HG03025 (cell line): Measurements from ENCODE around the gene XKR3.
"Not testable (repeated sequence)": the region's sequence is repeated elsewhere in the genome, so short reads cannot be mapped to it uniquely, and the experiment has no call there.

ENCODE experiments used
- ATAC-seq: cut with Tn5 transposase; IDR thresholded peaks from one replicate; pipeline ENCODE4 v1.9.1; 2021; ENCODE audit warnings: mild to moderate bottlenecking, moderate library complexity; ENCODE audit not compliant: unreplicated experiment, low FRiP score

Gene XKR3

GRCh38 chr22:16807109-16807508, 18.1 kb downstream of the XKR3 start:
- ATAC-seq, result no peak

- no peak for ATAC-seq
Observed at GRCh38 chr22:16806401-16806800, 18.8 kb downstream of the XKR3 start.

DNA sequence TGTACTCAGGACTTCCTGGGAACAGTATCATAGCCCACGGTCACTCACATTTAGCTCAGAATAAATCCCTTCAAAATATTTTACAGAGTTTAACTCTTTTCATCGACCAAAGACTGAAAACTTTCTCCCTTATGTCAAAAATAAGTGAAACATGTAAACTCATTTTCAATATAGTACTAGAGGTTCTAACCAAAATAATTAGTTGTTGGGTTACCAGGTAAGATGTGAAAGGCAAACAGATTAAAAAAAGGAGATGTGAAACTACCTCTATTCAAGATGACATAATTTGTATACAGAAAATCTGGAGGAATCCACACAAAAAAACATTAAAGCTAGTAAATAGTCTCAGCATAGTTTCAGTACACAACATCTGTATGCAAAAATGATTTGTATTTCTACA, 20.3 kb downstream of the XKR3 start:
- ATAC-seq, result no peak

- no peak for ATAC-seq
Observed at GRCh38 chr22:16803255-16803917, 21.8 kb downstream of the XKR3 start.

- no peak for ATAC-seq
Observed at GRCh38 chr22:16801571-16801970, 23.6 kb downstream of the XKR3 start.

- ATAC-seq, result no peak
Observed at GRCh38 chr22:16801088-16801487, 24.1 kb downstream of the XKR3 start.

DNA sequence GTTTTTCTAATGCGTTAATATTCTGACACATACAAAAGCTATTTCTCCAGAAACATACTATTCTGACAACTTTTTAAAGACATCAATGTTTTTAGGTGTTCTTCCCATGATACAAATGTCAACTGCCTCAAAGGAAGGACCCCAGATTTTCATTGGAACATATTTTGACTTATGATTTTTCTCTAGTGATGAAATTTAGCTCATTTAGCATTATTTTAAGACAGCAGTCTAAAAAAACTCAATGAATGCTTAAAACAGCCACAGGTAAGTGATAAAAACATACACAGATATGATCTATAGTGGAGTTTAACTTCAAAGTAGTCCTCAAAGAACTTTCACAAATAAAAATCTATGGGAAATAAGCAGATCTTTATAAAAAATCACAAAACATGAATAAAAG, 24.9 kb downstream of the XKR3 start:
- no peak for ATAC-seq

DNA sequence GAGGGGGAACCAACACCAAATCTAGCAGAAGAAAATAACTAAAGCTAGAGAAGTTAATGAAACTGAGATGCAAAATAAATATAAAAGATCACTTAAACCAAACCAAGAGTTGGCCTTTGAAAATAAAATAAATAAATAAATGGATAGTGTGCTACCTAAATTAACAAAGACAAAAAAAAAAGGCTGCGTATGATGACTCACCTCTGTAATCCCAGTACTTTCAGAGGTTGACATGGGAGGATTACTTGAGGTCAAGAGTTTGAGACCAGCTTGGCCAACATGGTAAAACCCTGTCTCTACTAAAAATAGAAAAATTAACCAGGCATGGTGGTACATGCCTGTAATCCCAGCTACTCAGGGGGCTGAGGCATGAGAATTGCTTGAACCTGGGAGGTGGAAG, 29.7 kb downstream of the XKR3 start:
- not testable (repeated sequence) for ATAC-seq

DNA sequence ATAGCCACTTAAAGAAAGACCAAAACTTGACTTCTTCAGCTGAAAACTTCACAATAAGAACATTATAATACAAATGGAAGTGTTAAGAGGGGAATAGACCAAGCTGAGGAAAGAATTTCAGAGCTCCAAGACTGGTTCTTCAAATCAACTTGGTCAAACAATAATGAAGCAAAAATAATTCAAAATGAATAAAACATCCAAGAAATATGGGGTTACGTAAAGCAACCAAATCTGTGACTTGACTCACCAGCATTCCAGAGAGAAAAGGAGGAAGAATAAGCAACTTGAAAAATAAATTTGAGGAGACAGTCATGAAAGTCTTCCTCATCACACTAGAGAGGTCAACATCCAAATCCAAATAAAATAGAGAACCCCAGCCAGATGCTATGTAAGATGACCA, 31.4 kb downstream of the XKR3 start:
- ATAC-seq, result no peak

- ATAC-seq, result no peak
Observed at GRCh38 chr22:16789860-16790493, 35.2 kb downstream of the XKR3 start.

GRCh38 chr22:16783930-16784354, 41.3 kb downstream of the XKR3 start:
- no peak for ATAC-seq

- ATAC-seq, result no peak
Observed at GRCh38 chr22:16783453-16783852, 41.8 kb downstream of the XKR3 start.

DNA sequence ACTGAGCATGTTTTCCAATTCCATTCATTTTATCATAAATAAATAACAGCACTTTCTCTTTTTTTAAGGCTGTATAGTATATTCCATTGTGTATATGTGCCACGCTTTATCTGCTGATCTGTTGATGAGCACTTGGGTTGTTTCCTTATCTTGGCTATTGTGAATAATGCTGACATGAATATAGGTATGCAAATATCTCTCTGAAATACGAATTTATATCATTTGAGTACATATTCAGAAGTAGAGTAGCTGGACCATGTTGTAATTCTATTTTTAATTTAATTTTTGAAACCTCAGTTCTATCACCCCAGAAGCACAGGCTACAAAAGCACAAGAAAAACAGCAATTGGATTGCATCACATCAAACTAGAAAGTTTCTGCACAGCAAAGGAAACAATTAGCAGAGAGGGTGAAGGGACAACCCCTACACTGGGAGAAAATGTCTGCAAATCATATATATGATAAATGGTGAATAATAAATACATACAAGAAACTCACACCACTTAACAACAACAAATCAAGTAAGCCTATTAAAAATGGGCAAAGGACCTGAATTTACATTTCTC, 43.4 kb downstream of the XKR3 start:
- no peak for ATAC-seq

- no peak for ATAC-seq
Observed at GRCh38 chr22:16781074-16781763, 44.0 kb downstream of the XKR3 start.

DNA sequence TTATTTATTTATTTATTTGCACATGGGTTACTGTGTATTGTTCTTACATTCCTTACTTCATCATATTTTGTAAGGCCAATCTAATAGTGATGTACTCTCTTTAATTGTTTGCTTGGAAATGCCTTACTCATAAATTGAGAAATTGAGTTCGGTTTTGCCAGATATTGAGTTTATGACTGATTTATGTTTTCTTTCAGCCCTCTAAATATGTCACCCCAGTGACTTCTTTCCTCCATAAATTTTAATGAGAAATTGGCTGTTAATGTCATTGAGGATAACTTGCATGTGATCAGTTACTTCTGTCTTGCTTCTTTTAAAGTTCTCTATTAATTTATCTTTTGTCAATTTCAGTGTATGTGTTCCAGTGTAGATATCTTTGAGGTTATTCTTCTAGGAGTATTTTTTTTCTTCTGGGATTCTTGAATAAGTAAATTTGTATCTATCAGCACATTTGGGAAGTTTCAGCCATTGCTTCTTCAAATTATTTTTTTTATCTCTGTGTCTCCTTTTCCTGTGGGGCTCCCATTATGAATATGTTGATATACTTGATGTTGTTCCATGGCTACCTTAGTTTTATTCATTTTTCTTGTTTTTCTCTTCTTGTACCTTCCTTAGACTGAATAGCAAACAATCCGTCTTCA, 47.8 kb downstream of the XKR3 start:
- no peak for ATAC-seq

- ATAC-seq, result no peak
Observed at GRCh38 chr22:16776080-16776479, 49.1 kb downstream of the XKR3 start.

GRCh38 chr22:16774911-16775500, 50.2 kb downstream of the XKR3 start:
- ATAC-seq, result no peak

DNA sequence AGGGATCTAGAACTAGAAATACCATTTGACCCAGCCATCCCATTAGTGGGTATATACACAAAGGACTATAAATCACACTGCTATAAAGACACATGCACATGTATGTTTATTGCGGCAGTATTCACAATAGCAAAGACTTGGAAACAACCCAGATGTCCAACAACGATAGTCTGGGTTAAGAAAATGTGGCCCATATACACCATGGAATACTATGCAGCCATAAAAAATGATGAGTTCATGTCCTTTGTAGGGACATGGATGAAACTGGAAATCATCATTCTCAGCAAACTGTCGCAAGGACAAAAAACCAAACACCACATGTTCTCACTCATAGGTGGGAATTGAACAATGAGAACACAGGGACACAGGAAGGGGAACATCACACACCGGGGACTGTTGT, 53.6 kb downstream of the XKR3 start:
- ATAC-seq, result not testable (repeated sequence)

GRCh38 chr22:16767927-16768326, 57.3 kb downstream of the XKR3 start:
- ATAC-seq, result not testable (repeated sequence)

GRCh38 chr22:16762224-16762623, 63.0 kb downstream of the XKR3 start:
- ATAC-seq, result not testable (repeated sequence)

GRCh38 chr22:16760416-16760815, 64.8 kb downstream of the XKR3 start:
- ATAC-seq, result not testable (repeated sequence)
